Panc1 (cell line): Measurements from ENCODE around the gene ALDH4A1.

ENCODE experiments used
- POLR2AphosphoS5 ChIP-seq: IDR thresholded peaks from 2 replicates; pipeline ENCODE4 v1.6.1; 2012; ENCODE audit warnings: mild to moderate bottlenecking, low read depth, low read length, moderate library complexity
- SIN3A ChIP-seq: IDR thresholded peaks from 2 replicates; pipeline ENCODE4 v1.6.1; 2012; ENCODE audit warnings: low read depth, mild to moderate bottlenecking, low read length, moderate library complexity, borderline replicate concordance; ENCODE audit not compliant: insufficient read depth
- TCF7L2 ChIP-seq: IDR thresholded peaks from 2 replicates; pipeline ENCODE4 v1.6.1; 2011; ENCODE audit warnings: mild to moderate bottlenecking, low read depth, low read length, inconsistent platforms
- TF ChIP-seq, protein P1 (sequence below): fragments of 450-650 bp; IDR thresholded peaks from 2 replicates; pipeline ENCODE4 v1.5.1; 2017; ENCODE audit warnings: mild to moderate bottlenecking

DNA sequence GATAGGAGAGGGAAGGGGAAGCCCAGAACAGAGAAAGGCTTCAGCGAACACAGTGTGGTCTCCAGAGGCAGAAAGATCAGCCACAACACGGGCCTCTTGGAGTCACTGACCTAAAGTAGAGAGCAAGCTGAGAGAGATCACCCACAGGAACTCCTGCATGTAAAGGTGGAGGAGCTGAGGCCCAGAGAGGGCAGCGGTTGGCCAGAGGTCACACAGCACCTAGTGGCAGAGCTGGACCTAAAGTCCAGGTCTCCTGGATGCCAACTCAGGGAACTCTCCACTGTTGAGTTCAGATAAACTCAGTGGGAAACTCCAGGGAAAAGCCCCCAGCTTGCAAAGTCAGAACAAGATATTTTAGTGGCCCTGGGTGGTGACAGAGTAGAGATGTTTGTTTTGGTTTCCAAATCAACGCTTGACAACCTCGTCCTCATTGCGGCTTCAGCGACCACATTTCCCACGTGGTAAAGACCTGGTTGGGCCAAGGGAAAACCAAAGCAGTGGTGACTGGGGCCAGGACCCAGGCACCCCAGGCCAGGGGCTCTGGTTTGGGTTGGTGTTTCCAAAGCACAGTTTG lies 49.5 kb upstream of the ALDH4A1 start:
- TF ChIP-seq POLR2AphosphoS5 (no peak), TCF7L2 (no peak), SIN3A (no peak)
- TF ChIP-seq, protein P1, sequence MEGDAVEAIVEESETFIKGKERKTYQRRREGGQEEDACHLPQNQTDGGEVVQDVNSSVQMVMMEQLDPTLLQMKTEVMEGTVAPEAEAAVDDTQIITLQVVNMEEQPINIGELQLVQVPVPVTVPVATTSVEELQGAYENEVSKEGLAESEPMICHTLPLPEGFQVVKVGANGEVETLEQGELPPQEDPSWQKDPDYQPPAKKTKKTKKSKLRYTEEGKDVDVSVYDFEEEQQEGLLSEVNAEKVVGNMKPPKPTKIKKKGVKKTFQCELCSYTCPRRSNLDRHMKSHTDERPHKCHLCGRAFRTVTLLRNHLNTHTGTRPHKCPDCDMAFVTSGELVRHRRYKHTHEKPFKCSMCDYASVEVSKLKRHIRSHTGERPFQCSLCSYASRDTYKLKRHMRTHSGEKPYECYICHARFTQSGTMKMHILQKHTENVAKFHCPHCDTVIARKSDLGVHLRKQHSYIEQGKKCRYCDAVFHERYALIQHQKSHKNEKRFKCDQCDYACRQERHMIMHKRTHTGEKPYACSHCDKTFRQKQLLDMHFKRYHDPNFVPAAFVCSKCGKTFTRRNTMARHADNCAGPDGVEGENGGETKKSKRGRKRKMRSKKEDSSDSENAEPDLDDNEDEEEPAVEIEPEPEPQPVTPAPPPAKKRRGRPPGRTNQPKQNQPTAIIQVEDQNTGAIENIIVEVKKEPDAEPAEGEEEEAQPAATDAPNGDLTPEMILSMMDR: no peak
